Neural cell (in vitro differentiated cells): ENCODE results near the gene GNAL.

Source experiments
- CTCF ChIP-seq: fragments of 450-650 bp; IDR thresholded peaks from 2 replicates; pipeline ENCODE4 v1.5.1; 2014; ENCODE audit warnings: antibody characterized with exemption, mild to moderate bottlenecking, moderate library complexity; ENCODE audit not compliant: poor library complexity, severe bottlenecking
- EZH2 ChIP-seq: fragments of 200-600, 300-800 bp; shearing (Covaris generic), sonication (generic); IDR thresholded peaks from 2 replicates; pipeline ENCODE4 v1.6.1; 2014; ENCODE audit warnings: antibody characterized with exemption, low read length, borderline replicate concordance, mild to moderate bottlenecking; ENCODE audit not compliant: insufficient read depth, poor library complexity, severe bottlenecking
- MXI1 ChIP-seq: fragments of 450-650 bp; conservative IDR thresholded peaks from 2 replicates; pipeline ENCODE4 v1.6.1; 2014; ENCODE audit warnings: antibody characterized with exemption, mild to moderate bottlenecking; ENCODE audit not compliant: poor library complexity, severe bottlenecking
- POLR2AphosphoS5 ChIP-seq: IDR thresholded peaks from 2 replicates; pipeline ENCODE4 v1.6.1; 2012

- TF ChIP-seq EZH2: no peak
- no peak for TF ChIP-seq CTCF
- no peak for TF ChIP-seq MXI1
- no peak for TF ChIP-seq POLR2AphosphoS5
Measured at GRCh38 chr18:11798271-11798670, 109.2 kb downstream of the GNAL start.
